Measurements from ENCODE around the gene ACOT9.
"Not testable (repeated sequence)": the region's sequence is repeated elsewhere in the genome, so short reads cannot be mapped to it uniquely, and the experiment has no call there.

ACOT9 gene

GRCh38 chrX:23742697-23743622, at the start of gene ACOT9:
Gene ACOT9 (minus strand): TSS chrX:23743276. CDS start chrX:23743144, 132 bp downstream.
- H3K4me3 ChIP-seq (ENCODE audit: low read depth, low read length) = peak within 1 kb of the TSS; percentile 66

DNA sequence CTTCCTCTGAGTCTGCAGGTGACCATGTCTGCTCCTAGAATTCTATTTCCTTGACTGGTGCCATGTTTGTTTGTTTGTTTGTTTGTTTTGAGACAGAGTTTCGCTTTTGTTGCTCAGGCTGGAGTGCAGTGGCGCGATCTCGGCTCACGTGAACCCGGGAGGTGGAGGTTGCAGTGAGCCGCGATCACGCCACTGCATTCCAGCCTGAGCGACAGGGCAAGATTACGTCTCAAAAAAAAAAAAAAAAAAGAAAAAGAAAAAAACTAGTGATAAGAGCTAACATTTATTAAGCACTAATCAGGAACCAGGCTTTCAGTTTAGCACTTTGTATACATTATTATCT, 47.0 kb upstream of the ACOT9 start:
- H3K4me3 ChIP-seq (ENCODE audit: low read depth, low read length) = no peak overlapping the region

- H3K4me3 ChIP-seq (ENCODE audit: low read depth, low read length) = no peak overlapping the region
Measured at GRCh38 chrX:23789386-23790154, 46.5 kb upstream of the ACOT9 start.

DNA sequence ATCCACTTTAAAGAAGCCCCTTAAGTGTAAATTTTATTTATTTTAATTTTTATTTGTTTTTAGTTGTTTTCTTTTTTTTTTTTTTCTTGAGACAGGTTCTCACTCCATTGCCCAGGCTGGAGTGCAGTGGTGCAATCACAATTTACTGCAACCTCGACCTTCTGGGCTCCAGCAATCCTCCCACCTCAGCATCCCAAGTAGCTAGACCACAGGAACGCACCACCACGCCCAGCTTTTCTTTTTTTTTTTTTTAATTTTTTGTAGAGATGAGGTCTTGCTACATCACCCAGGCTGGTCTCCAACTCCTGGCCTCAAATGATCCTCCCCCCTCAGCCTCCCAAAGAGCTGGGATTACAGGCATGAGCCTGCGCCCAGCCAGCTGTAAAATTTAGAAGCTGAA, 45.9 kb upstream of the ACOT9 start:
- H3K4me3 ChIP-seq (ENCODE audit: low read depth, low read length) = no peak overlapping the region

GRCh38 chrX:23788521-23788920, 45.4 kb upstream of the ACOT9 start:
- H3K4me3 ChIP-seq (ENCODE audit: low read depth, low read length) = no peak overlapping the region

DNA sequence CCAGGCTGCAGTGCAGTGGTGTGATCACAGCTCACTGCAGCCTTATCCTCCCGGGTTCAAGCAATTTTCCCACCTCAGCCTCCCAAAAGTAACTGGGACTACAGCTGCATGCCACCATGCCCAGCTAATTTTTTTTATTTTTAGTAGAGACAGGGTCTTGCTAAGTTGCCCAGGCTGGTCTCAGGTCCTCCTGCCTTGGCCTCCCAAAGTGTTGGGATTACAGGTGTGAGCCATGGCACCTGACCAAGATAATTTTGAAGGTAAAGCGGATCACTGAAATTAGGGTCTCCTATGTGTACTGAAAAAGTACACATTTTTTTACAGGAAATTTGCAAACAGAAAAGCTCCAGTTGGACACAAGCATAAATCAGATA, 44.7 kb upstream of the ACOT9 start:
- no peak overlapping the region for H3K4me3 ChIP-seq (ENCODE audit: low read depth, low read length)

GRCh38 chrX:23786268-23786815, 43.3 kb upstream of the ACOT9 start:
- no peak overlapping the region for H3K4me3 ChIP-seq (ENCODE audit: low read depth, low read length)

- H3K4me3 ChIP-seq (ENCODE audit: low read depth, low read length) = no peak overlapping the region
Measured at GRCh38 chrX:23785580-23785979, 42.5 kb upstream of the ACOT9 start.

GRCh38 chrX:23784470-23785331, 41.6 kb upstream of the ACOT9 start:
- H3K4me3 ChIP-seq (ENCODE audit: low read depth, low read length) = no peak overlapping the region

DNA sequence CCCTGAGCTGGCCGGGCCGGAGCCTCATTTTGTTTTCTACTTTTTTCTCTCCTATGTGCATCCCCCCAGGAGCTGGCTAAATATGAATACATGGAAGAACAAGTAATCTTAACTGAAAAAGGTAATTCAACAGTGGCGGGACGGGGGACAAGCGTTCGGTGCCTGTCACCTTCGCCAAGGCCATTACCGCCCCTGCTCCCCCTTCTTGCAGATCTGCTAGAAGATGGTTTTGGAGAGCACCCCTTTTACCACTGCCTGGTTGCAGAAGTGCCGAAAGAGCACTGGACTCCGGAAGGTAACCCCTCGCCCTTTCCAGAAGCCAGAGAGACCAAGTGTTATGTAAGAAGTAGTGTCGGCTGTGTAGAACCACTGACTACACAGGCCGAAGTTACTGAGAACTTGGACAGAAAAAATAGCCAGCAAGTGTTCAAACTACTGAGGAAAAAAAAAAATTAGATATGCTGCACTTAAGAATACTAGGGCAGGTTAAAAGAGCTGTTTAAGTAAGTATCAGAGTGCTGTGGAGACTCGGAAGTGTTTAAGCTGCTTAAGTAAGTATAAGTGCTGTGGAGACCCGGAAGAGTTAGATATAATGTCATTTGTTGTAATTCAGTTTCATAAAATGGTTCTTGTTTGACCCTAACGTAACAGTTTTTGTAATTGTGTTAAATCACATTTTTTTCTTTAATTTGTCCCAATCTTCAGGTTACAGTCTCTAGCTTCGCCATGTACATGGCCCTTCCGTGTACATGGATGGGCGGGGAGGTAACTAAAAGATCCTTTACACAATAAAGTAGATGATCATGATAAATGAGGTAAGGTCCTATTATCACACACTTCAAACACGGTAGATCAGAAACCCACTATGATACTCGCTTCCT, 40.8 kb upstream of the ACOT9 start:
- H3K4me3 ChIP-seq (ENCODE audit: low read depth, low read length) = peak overlapping the region; percentile 50

DNA sequence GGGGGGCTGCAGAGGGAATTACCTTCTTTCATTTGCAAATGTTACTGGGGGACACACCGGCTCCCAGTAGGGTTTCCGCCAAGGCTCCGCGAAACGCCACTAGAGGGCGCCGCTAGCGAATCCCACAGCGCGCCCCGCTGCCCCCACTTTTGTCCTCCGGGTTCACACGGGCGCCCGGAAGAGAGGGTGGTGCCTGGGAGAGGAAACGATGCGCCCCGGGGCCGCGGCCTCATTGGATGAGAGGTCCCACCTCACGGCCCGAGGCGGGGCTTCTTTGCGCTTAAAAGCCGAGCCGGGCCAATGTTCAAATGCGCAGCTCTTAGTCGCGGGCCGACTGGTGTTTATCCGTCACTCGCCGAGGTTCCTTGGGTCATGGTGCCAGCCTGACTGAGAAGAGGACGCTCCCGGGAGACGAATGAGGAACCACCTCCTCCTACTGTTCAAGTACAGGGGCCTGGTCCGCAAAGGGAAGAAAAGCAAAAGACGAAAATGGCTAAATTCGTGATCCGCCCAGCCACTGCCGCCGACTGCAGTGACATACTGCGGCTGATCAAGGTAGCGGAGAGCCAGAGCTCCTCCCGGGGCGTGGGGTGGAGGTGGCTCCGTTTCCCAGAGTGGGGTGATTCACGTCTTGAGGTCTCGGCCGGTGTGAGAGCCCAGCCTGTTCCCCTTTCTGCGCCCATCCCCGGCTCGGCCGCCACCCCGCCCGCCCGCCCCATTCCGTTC, 40.0 kb upstream of the ACOT9 start, which contains the start of gene SAT1:
Gene SAT1 (plus strand): TSS at position 311 of the 726 bp plus-strand sequence. CDS start 179 bp downstream, at position 490.
- H3K4me3 ChIP-seq (ENCODE audit: low read depth, low read length) = peak within 1 kb of the TSS; percentile 73

- no peak overlapping the region for H3K4me3 ChIP-seq (ENCODE audit: low read depth, low read length)
Measured at GRCh38 chrX:23782455-23782854, 39.4 kb upstream of the ACOT9 start.

GRCh38 chrX:23779025-23779424, 35.9 kb upstream of the ACOT9 start:
- H3K4me3 ChIP-seq (ENCODE audit: low read depth, low read length) = no peak overlapping the region

DNA sequence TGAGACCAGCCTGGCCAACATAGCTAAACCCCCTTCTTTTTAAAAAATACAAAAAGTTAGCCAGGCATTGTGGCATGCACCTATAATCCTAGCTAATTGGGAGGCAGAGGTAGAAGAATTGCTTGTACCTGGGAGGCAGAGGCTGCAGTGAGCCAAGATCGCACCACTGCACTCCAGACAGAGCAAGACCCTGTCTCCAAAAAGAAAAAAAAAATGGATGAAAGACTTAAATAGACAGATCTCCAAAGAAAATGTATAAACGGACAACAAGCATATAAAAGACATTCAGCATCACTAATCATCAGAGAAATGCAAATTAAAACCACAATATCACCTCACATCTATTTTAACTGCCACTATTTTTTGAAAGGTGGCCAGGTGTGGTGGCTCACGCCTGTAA, 33.3 kb upstream of the ACOT9 start:
- no peak overlapping the region for H3K4me3 ChIP-seq (ENCODE audit: low read depth, low read length)

DNA sequence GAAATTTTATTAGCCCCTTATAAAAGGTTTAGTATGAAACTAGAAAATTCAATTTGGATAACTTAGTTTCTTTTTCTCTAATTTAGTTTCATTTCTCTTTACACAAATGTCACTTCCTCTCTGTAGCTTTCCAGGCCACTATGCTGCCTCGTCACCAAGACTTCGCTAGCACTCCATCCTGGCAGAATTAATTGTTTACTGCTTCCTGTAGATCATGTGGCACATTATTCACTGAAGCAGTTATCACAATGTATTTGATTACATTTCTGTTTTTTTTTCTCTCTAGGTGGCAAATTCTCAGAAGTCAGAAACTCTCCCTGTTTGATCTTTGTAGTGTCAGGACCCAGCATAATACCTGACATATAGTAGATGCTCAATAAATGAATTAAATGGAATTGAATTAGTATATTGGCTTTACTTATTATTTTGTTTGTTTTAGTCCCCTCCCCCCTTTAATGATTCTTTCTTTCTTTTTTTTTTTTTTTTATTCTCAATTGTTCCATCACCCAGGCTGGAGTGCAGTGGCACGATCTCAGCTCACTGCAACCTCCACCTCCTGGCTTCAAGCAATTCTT, 30.6 kb upstream of the ACOT9 start:
- no peak overlapping the region for H3K4me3 ChIP-seq (ENCODE audit: low read depth, low read length)

GRCh38 chrX:23771086-23771485, 28.0 kb upstream of the ACOT9 start:
- not testable (repeated sequence) for H3K4me3 ChIP-seq (ENCODE audit: low read depth, low read length)

DNA sequence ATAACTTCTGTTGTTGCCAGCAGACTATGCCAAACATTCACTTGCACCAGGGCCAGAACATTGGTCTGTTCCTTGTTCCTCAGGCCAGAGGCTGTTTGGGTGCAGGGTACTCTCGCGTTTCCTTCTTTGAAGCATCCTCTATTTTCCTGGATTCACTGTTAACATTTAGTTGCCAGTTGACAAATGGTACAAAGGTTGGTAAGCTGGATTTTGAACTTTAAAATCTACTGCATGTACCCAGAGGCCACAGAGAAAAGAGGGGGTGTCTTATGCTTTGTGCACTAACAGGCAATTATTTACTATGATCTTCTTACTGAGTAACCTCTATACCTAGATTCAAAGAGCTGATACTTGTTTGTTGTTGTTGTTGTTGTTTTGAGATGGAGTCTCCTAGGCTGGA, 27.1 kb upstream of the ACOT9 start:
- H3K4me3 ChIP-seq (ENCODE audit: low read depth, low read length) = no peak overlapping the region

- H3K4me3 ChIP-seq (ENCODE audit: low read depth, low read length) = no peak overlapping the region
Measured at GRCh38 chrX:23766650-23767551, 23.8 kb upstream of the ACOT9 start.
